ENCODE results near the gene IL1B.

Gene IL1B

GRCh38 chr2:112829101-112829960 is 7.2 kb downstream of the IL1B start:
- DNase-seq, result peak in 1 of 4 experiments; percentile 26

- no peak for DNase-seq
Observed at GRCh38 chr2:112828251-112828691, 8.3 kb downstream of the IL1B start.

- DNase-seq, result peak in 1 of 4 experiments; percentile 9
Observed at GRCh38 chr2:112827604-112828185, 8.9 kb downstream of the IL1B start.

- no peak for DNase-seq
Observed at GRCh38 chr2:112827009-112827408, 9.6 kb downstream of the IL1B start.

- no peak for DNase-seq
Observed at GRCh38 chr2:112825706-112826105, 10.9 kb downstream of the IL1B start.

GRCh38 chr2:112824694-112825085 is 11.9 kb downstream of the IL1B start:
- peak in 1 of 4 experiments; percentile 20 for DNase-seq

- peak in 1 of 4 experiments; percentile 32 for DNase-seq
Observed at GRCh38 chr2:112821682-112822081, 14.9 kb downstream of the IL1B start.

GRCh38 chr2:112821142-112821541 is 15.4 kb downstream of the IL1B start:
- DNase-seq, result no peak

- DNase-seq, result no peak
Observed at GRCh38 chr2:112820343-112820742, 16.2 kb downstream of the IL1B start.

- DNase-seq, result no peak
Observed at GRCh38 chr2:112819081-112819480, 17.5 kb downstream of the IL1B start.

GRCh38 chr2:112818094-112818902 is 18.3 kb downstream of the IL1B start:
- no peak for DNase-seq

GRCh38 chr2:112817082-112817689 is 19.4 kb downstream of the IL1B start:
- no peak for DNase-seq

- no peak for DNase-seq
Observed at GRCh38 chr2:112814278-112814677, 22.3 kb downstream of the IL1B start.

GRCh38 chr2:112813280-112813966 is 23.2 kb downstream of the IL1B start:
- DNase-seq, result no peak

GRCh38 chr2:112812318-112813267 is 24.0 kb downstream of the IL1B start:
- DNase-seq, result peak in 3 of 4 experiments; percentile 43 to 61 (median 50)

GRCh38 chr2:112811841-112812306 is 24.7 kb downstream of the IL1B start:
- peak; percentile 54 to 87 (median 70) for DNase-seq

- DNase-seq, result no peak
Observed at GRCh38 chr2:112811276-112811831, 25.2 kb downstream of the IL1B start.

GRCh38 chr2:112809112-112809511 is 27.5 kb downstream of the IL1B start:
- DNase-seq, result no peak

- DNase-seq, result no peak
Observed at GRCh38 chr2:112807233-112807807, 29.3 kb downstream of the IL1B start.

GRCh38 chr2:112805542-112805941 is 31.0 kb downstream of the IL1B start:
- no peak for DNase-seq

All from suppressor macrophage (primary cell).